Fibroblast of skin of right biceps (primary cell): Measurements from ENCODE around the gene COL9A3.

Experiments
- DNase-seq: peaks from one replicate; pipeline ENCODE4 v3.0.0-alpha.2; 2013

COL9A3 gene

GRCh38 chr20:62882426-62882825 lies 65.6 kb downstream of the COL9A3 start:
- no peak for DNase-seq

GRCh38 chr20:62884556-62884955 lies 67.7 kb downstream of the COL9A3 start:
- no peak for DNase-seq

- no peak for DNase-seq
Observed at GRCh38 chr20:62885046-62885895, 68.4 kb downstream of the COL9A3 start.

- no peak for DNase-seq
Observed at GRCh38 chr20:62885896-62886708, 69.3 kb downstream of the COL9A3 start.

GRCh38 chr20:62886709-62887058 lies 69.8 kb downstream of the COL9A3 start:
- DNase-seq = no peak

GRCh38 chr20:62887152-62887859 lies 70.5 kb downstream of the COL9A3 start:
- peak; percentile 94 for DNase-seq

GRCh38 chr20:62887860-62888239 lies 71.0 kb downstream of the COL9A3 start:
- no peak for DNase-seq

- no peak for DNase-seq
Observed at GRCh38 chr20:62888406-62888805, 71.6 kb downstream of the COL9A3 start.

- DNase-seq = no peak
Observed at GRCh38 chr20:62888910-62889309, 72.1 kb downstream of the COL9A3 start.

GRCh38 chr20:62889411-62889810 lies 72.6 kb downstream of the COL9A3 start:
- no peak for DNase-seq

- DNase-seq = no peak
Observed at GRCh38 chr20:62889871-62890270, 73.0 kb downstream of the COL9A3 start.

GRCh38 chr20:62890444-62890843 lies 73.6 kb downstream of the COL9A3 start:
- DNase-seq = no peak
